ENCODE results near the gene PPFIA2.

Gene PPFIA2

DNA sequence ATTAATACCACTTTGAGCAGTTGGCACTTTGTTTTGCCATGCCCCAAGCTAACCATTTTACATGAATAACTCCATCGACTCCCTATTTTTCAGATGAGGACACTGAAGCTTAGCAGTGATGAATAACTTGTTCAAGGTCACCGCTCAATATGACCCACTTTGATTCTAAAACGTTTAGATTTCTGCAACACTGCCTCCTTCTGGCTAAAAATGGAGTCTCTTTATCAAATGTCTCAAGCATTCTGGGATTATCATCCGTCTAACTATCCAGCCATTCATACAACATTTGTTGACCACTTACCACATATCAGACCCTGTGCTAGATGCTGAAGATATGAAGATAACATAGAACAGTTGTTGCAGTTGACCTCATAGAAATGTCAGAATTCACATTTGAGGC lies 298.0 kb downstream of the PPFIA2 start:
- no peak for TF ChIP-seq EP300 (IDR thresholded peaks at IDR 0.05; ENCODE audit: borderline replicate concordance)
- no peak for TF ChIP-seq ZBTB7A (IDR thresholded peaks at IDR 0.05; ENCODE audit: low read depth)

DNA sequence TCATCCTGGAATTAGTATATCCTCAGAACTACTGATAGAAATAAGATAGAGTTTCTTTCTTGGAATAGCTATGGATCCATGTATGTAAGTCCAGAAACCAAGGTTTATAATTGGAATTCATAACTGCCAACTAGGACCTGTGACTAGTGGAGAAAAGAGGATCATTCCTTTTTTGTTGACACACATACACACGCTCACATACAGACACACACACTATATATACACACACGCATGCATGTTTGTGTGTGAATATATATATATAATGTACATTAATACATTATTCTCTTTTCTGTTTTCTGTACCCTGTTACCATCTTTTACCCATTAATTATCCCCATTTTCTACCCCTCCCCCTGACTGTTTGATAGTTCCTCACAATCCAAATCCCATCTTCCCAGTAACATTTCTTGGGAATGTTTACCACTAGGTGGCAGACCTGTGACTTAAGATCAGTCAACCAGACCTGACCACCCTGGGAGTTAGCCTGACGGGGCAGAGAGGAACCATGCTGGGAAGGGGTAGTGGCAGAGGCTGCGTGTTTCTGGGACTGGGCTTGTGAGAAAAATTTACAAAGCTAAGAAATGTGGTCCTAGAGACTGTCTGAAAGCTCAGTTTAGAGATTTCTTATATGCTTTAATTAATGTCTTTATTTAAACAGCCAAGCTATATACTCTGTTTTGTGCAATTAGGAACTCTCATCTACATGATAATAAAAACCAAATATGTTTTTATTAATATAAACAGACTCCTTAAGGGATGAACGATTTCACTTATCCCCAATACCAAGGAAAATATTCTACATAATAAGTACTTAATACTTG lies 308.0 kb downstream of the PPFIA2 start:
- TF ChIP-seq FOXM1 (IDR thresholded peaks at IDR 0.05; ENCODE audit: borderline replicate concordance, low read depth) (no peak), RAD21 (IDR thresholded peaks at IDR 0.05; ENCODE audit: low read depth) (peak; percentile 72), EP300 (IDR thresholded peaks at IDR 0.05; ENCODE audit: borderline replicate concordance) (no peak), TEAD4 (IDR thresholded peaks at IDR 0.05) (peak; percentile 67; the same call in 1 of the 2 replicates)

DNA sequence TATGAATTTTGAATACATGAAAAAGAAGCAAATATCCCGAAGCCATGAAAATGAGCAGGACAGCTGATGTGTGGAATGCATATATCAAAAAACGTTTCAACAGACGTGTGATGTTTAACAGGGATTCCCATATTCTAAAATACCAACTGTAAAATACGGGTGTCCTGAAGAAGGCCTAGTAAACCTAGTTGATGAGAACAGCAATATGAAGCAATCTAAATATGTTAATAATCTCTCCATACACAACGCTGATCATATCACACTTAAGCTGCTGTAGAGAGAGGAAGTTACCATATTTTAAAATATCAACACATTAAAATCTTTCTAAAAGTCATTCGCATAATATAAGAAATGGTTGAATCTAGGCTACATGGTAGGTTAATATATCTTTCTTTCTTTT lies 317.5 kb downstream of the PPFIA2 start:
- TF ChIP-seq EGR1 (IDR thresholded peaks at IDR 0.05) (no peak), MAX (IDR thresholded peaks at IDR 0.05) (no peak), TEAD4 (IDR thresholded peaks at IDR 0.05) (no peak)

DNA sequence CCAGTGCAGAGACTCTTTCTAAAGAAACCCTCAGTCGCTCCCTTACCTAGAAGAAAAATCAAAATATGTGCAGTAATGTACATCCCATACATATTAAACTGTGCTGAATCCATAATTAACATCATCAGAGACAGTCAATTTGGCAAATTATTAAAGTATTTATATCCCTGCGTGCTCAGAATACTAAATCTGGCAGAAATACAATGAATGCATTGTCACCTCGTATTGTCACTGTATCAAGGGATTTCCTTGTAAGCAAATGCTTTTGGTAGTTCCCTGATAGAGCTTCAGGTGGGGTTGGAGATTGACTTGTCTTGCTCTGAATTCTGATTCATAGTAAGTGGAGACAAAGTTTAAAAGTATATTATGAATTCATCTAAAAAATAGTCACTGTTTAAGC lies 319.1 kb downstream of the PPFIA2 start:
- TF ChIP-seq YY1 (IDR thresholded peaks at IDR 0.05; ENCODE audit: low read depth) (no peak), MAX (IDR thresholded peaks at IDR 0.05) (no peak), TCF12 (IDR thresholded peaks at IDR 0.05; ENCODE audit: low read depth) (no peak), EP300 (IDR thresholded peaks at IDR 0.05; ENCODE audit: borderline replicate concordance) (no peak), CEBPB (IDR thresholded peaks at IDR 0.05) (no peak), TAF1 (IDR thresholded peaks at IDR 0.05; ENCODE audit: low read depth) (no peak), USF1 (IDR thresholded peaks at IDR 0.05) (no peak), TEAD4 (IDR thresholded peaks at IDR 0.05) (no peak), CREB1 (IDR thresholded peaks at IDR 0.05; ENCODE audit: low read depth) (no peak), NFIC (IDR thresholded peaks at IDR 0.05) (no peak), REST (IDR thresholded peaks at IDR 0.05; ENCODE audit: low read depth) (no peak), RAD21 (IDR thresholded peaks at IDR 0.05; ENCODE audit: low read depth) (no peak), FOXM1 (IDR thresholded peaks at IDR 0.05; ENCODE audit: borderline replicate concordance, low read depth) (no peak), EGR1 (IDR thresholded peaks at IDR 0.05) (no peak), ZBTB7A (IDR thresholded peaks at IDR 0.05; ENCODE audit: low read depth) (no peak)

GRCh38 chr12:81439344-81439743 lies 319.8 kb downstream of the PPFIA2 start:
- TF ChIP-seq REST (IDR thresholded peaks at IDR 0.05; ENCODE audit: low read depth) (no peak), YY1 (IDR thresholded peaks at IDR 0.05; ENCODE audit: low read depth) (no peak), EGR1 (IDR thresholded peaks at IDR 0.05) (no peak), TCF12 (IDR thresholded peaks at IDR 0.05; ENCODE audit: low read depth) (no peak), TAF1 (IDR thresholded peaks at IDR 0.05; ENCODE audit: low read depth) (no peak), USF1 (IDR thresholded peaks at IDR 0.05) (no peak), CEBPB (IDR thresholded peaks at IDR 0.05) (no peak), MAX (IDR thresholded peaks at IDR 0.05) (no peak), TEAD4 (IDR thresholded peaks at IDR 0.05) (no peak), NFIC (IDR thresholded peaks at IDR 0.05) (no peak), FOXM1 (IDR thresholded peaks at IDR 0.05; ENCODE audit: borderline replicate concordance, low read depth) (no peak), CREB1 (IDR thresholded peaks at IDR 0.05; ENCODE audit: low read depth) (no peak), EP300 (IDR thresholded peaks at IDR 0.05; ENCODE audit: borderline replicate concordance) (no peak), RAD21 (IDR thresholded peaks at IDR 0.05; ENCODE audit: low read depth) (no peak)

- TF ChIP-seq EP300 (IDR thresholded peaks at IDR 0.05; ENCODE audit: borderline replicate concordance) (no peak), TEAD4 (IDR thresholded peaks at IDR 0.05) (no peak), CREB1 (IDR thresholded peaks at IDR 0.05; ENCODE audit: low read depth) (no peak), REST (IDR thresholded peaks at IDR 0.05; ENCODE audit: low read depth) (no peak), TCF12 (IDR thresholded peaks at IDR 0.05; ENCODE audit: low read depth) (no peak), EGR1 (IDR thresholded peaks at IDR 0.05) (no peak), RAD21 (IDR thresholded peaks at IDR 0.05; ENCODE audit: low read depth) (no peak), NFIC (IDR thresholded peaks at IDR 0.05) (no peak), USF1 (IDR thresholded peaks at IDR 0.05) (no peak), CEBPB (IDR thresholded peaks at IDR 0.05) (no peak), FOXM1 (IDR thresholded peaks at IDR 0.05; ENCODE audit: borderline replicate concordance, low read depth) (no peak), MAX (IDR thresholded peaks at IDR 0.05) (no peak), TAF1 (IDR thresholded peaks at IDR 0.05; ENCODE audit: low read depth) (no peak), YY1 (IDR thresholded peaks at IDR 0.05; ENCODE audit: low read depth) (no peak), ZBTB7A (IDR thresholded peaks at IDR 0.05; ENCODE audit: low read depth) (no peak)
These were observed 342.1 kb downstream of the PPFIA2 start for GRCh38 chr12:81417056-81417455.
